RWPE2 (cell line): ENCODE results near the gene TFB1M.

ENCODE experiments used
- ATAC-seq: fragments of 200-7000 bp; cut with Tn5 transposase; 3 replicates; pipeline ENCODE4 v1.9.1; 2021; ENCODE audit warnings: low read depth
- DNase-seq: peaks from one replicate; pipeline ENCODE4 v3.0.0-alpha.2; 2020; ENCODE audit warnings: low spot score
- H3K27ac ChIP-seq: fragments of 450-650 bp; 2 replicates; pipeline ENCODE4 v1.5.1; 2017; ENCODE audit warnings: mild to moderate bottlenecking; ENCODE audit not compliant: poor library complexity, severe bottlenecking
- H3K27me3 ChIP-seq: fragments of 250-450 bp; sonication (Bioruptor Pico); 2 replicates; pipeline ENCODE4 v1.5.1; 2021; ENCODE audit warnings: mild to moderate bottlenecking, moderate library complexity; ENCODE audit not compliant: insufficient read depth, poor library complexity, severe bottlenecking
- H3K36me3 ChIP-seq: fragments of 250-450 bp; sonication (Bioruptor Pico); 2 replicates; pipeline ENCODE4 v1.5.1; 2020; ENCODE audit warnings: low read depth, mild to moderate bottlenecking, moderate library complexity
- H3K4me1 ChIP-seq: fragments of 250-450 bp; sonication (Bioruptor Pico); 2 replicates; pipeline ENCODE4 v1.5.1; 2021; ENCODE audit warnings: mild to moderate bottlenecking, moderate library complexity; ENCODE audit not compliant: insufficient read depth, poor library complexity, severe bottlenecking
- H3K4me3 ChIP-seq: fragments of 250-450 bp; sonication (Bioruptor Pico); 2 replicates; pipeline ENCODE4 v1.5.1; 2021; ENCODE audit warnings: mild to moderate bottlenecking, moderate library complexity; ENCODE audit not compliant: severe bottlenecking
- H3K9me3 ChIP-seq: fragments of 250-450 bp; sonication (Bioruptor Pico); 2 replicates; pipeline ENCODE4 v1.5.1; 2021; ENCODE audit warnings: mild to moderate bottlenecking, moderate library complexity; ENCODE audit not compliant: severe bottlenecking
- CTCF ChIP-seq: fragments of 450-650 bp; IDR thresholded peaks from one replicate; pipeline ENCODE4 v1.5.1; 2017; ENCODE audit warnings: mild to moderate bottlenecking, moderate library complexity; ENCODE audit not compliant: poor library complexity, severe bottlenecking

TFB1M gene

GRCh38 chr6:155247618-155248007 lies 66.7 kb downstream of the TFB1M start:
- DNase-seq, result peak; percentile 82
- no peak for TF ChIP-seq CTCF
- Histone ChIP-seq H3K27me3 (no peaks in the 10 kb centered on the region), H3K4me1 (peaks cover 15% of the 10 kb centered on the region), H3K27ac (peak overlapping the region; percentile 86), H3K9me3 (no peaks in the 10 kb centered on the region), H3K4me3 (no peak overlapping the region), H3K36me3 (no peaks in the 10 kb centered on the region)
- ATAC-seq, result peak; percentile 95

GRCh38 chr6:155246825-155247224 lies 67.5 kb downstream of the TFB1M start:
- Histone ChIP-seq H3K27ac (peak overlapping the region; percentile 86), H3K9me3 (no peaks in the 10 kb centered on the region), H3K36me3 (no peaks in the 10 kb centered on the region), H3K27me3 (no peaks in the 10 kb centered on the region), H3K4me1 (peaks cover 15% of the 10 kb centered on the region), H3K4me3 (no peak overlapping the region)
- DNase-seq (no peak), ATAC-seq (no peak)
- no peak for TF ChIP-seq CTCF

GRCh38 chr6:155245831-155246230 lies 68.5 kb downstream of the TFB1M start:
- Histone ChIP-seq H3K27ac (no peak overlapping the region), H3K27me3 (no peaks in the 10 kb centered on the region), H3K4me1 (peaks cover 15% of the 10 kb centered on the region), H3K36me3 (no peaks in the 10 kb centered on the region), H3K4me3 (no peak overlapping the region), H3K9me3 (no peaks in the 10 kb centered on the region)
- ATAC-seq, result no peak
- TF ChIP-seq CTCF, result no peak
- DNase-seq, result no peak

GRCh38 chr6:155245193-155245592 lies 69.1 kb downstream of the TFB1M start:
- no peak for ATAC-seq
- peaks cover 15% of the 10 kb centered on the region for H3K4me1 ChIP-seq
- no peaks in the 10 kb centered on the region for H3K9me3 ChIP-seq
- no peak overlapping the region for H3K27ac ChIP-seq
- TF ChIP-seq CTCF, result no peak
- H3K4me3 ChIP-seq, result no peak overlapping the region
- no peaks in the 10 kb centered on the region for H3K27me3 ChIP-seq
- H3K36me3 ChIP-seq, result no peaks in the 10 kb centered on the region
- no peak for DNase-seq

GRCh38 chr6:155244434-155244833 lies 69.8 kb downstream of the TFB1M start:
- Histone ChIP-seq H3K4me3 (no peak overlapping the region), H3K9me3 (no peaks in the 10 kb centered on the region), H3K4me1 (peaks cover 15% of the 10 kb centered on the region), H3K27ac (no peak overlapping the region), H3K36me3 (no peaks in the 10 kb centered on the region), H3K27me3 (no peaks in the 10 kb centered on the region)
- no peak for ATAC-seq
- DNase-seq, result no peak
- TF ChIP-seq CTCF, result no peak
